ENCODE results near the gene PPP3R1. TPM values are rescaled to one million over a fixed set of nuclear protein-coding genes. Genes with fewer than 3 reads are reported as not detected.

PPP3R1 gene
- total and polyA plus RNA-seq, 9 of the 15 experiments (the other 6 are each of a cell fraction or from before 2014, with no cell fraction given) = 3.7 to 70.0 (median 24.8) TPM

DNA sequence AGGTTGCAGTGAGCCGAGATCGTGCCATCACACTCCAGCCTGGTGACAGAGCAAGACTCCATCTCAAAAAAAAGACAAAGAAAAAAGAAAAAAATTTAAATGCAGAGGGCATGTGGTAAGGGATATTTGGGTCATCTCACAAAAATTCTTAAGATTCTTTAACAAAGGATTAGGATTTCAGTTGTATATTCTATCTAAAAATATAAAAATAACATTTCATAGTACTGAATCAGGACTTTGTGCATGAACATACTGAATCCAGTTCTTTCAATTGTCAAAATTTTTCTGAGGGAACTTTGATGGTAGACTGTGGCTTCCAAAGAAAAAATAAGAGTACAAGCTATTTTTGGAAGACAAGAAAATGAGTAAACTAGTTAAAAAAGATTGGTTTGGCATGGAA, 6.5 kb upstream of the PPP3R1 start (continued):
- TF ChIP-seq CTCF (IDR thresholded peaks at IDR 0.05 in 2 of 3, conservative IDR thresholded peaks at IDR 0.05 in 1 of 3; ENCODE audit: insufficient read depth in 2 of 3, low read depth in 1 of 3, low read length in 3 of 3) (no peak), MTA2 (IDR thresholded peaks at IDR 0.05; ENCODE audit: low read depth) (no peak), STAT5B (CRISPR knock-in tag; IDR thresholded peaks at IDR 0.05) (no peak)
- TF ChIP-seq, protein P1, sequence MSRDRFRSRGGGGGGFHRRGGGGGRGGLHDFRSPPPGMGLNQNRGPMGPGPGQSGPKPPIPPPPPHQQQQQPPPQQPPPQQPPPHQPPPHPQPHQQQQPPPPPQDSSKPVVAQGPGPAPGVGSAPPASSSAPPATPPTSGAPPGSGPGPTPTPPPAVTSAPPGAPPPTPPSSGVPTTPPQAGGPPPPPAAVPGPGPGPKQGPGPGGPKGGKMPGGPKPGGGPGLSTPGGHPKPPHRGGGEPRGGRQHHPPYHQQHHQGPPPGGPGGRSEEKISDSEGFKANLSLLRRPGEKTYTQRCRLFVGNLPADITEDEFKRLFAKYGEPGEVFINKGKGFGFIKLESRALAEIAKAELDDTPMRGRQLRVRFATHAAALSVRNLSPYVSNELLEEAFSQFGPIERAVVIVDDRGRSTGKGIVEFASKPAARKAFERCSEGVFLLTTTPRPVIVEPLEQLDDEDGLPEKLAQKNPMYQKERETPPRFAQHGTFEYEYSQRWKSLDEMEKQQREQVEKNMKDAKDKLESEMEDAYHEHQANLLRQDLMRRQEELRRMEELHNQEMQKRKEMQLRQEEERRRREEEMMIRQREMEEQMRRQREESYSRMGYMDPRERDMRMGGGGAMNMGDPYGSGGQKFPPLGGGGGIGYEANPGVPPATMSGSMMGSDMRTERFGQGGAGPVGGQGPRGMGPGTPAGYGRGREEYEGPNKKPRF (IDR thresholded peaks at IDR 0.05; ENCODE audit: low read depth, low read length) = no peak
- TF ChIP-seq, protein P2, sequence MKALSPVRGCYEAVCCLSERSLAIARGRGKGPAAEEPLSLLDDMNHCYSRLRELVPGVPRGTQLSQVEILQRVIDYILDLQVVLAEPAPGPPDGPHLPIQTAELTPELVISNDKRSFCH (CRISPR knock-in tag; IDR thresholded peaks at IDR 0.05) = no peak
- TF ChIP-seq, protein P2 (tag; IDR thresholded peaks at IDR 0.05) = no peak

DNA sequence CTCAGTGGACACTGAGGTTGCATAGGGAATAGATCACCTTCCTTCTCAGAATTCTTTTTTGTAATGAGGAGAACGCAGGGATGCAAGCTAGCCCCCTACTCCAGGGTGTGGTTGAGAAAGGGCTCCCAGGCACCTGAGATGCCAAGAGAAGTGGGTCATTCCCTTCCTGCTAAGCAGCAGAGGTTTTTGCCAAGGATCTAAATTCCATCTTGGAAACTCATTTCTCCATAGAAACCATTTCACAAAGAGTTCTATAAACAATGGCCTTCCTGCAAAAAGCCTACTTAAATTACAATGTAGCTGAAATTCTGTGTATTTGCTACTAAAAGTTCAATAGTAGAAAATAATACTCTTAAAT, 3.7 kb upstream of the PPP3R1 start:
- FAIRE-seq (no peak), ATAC-seq (no peak), DNase-seq (ENCODE audit: extremely low read depth in 1 of 4, low spot score in 3 of 4) (no peak)
- Histone ChIP-seq H3K79me2 (ENCODE audit: control insufficient read depth, insufficient read depth, low read length) (peaks cover 34% of the 10 kb centered on the region), H3K4me1 (replicated peaks in 1 of 2; ENCODE audit: control insufficient read depth in 2 of 2, insufficient read depth in 2 of 2, low read length in 2 of 2) (peaks cover 4 to 15% of the 10 kb centered on the region in 2 experiments; a peak in 4 of 5 replicates), H3K4me2 (ENCODE audit: insufficient read depth, low read length) (no peak overlapping the region), H3K36me3 (ENCODE audit: control insufficient read depth, insufficient read depth, low read length) (no peaks in the 10 kb centered on the region), H3K9me1 (ENCODE audit: control insufficient read depth, insufficient read depth, low read length) (no peaks in the 10 kb centered on the region), H3K9me3 (replicated peaks; ENCODE audit: control insufficient read depth, insufficient read depth, low read depth, low read length) (no peaks in the 10 kb centered on the region), H3K27me3 (ENCODE audit: control insufficient read depth in 2 of 2, insufficient read depth in 2 of 2, low read length in 2 of 2) (no peaks in the 10 kb centered on the region), H2AFZ (ENCODE audit: low read depth, low read length) (no peak overlapping the region), H3K4me3 (no peak overlapping the region), H3K27ac (ENCODE audit: extremely low read depth, low read depth, low read length) (no peak overlapping the region), H4K20me1 (replicated peaks; ENCODE audit: control insufficient read depth, insufficient read depth, low read length) (0 out of 2 replicates have a peak, but pooled peaks cover 1% of the 10 kb centered on the region), H3K9ac (ENCODE audit: insufficient read depth in 1 of 2, low read depth in 2 of 2, low read length in 2 of 2) (no peak overlapping the region)
- POLR2A ChIA-PET = no interaction called here
- no TSS peak for BruUV-seq (replicated peaks)
- intact Hi-C loops (cut with micrococcal nuclease) (no loop called here), in situ Hi-C loops (cut with MboI) (no loop called here)
- 93% methylated on average over 1 of the region's 1 CpG for WGBS (ENCODE audit: insufficient coverage, low coverage, missing lambda C conversion rate)
- CTCF ChIA-PET (ENCODE audit: low intra/inter-chr PET ratio) = no interaction called here
- no peak for TF ChIP-seq SMAD2 (IDR thresholded peaks at IDR 0.05; ENCODE audit: low read depth, low read length)
- no peak for TF ChIP-seq RCOR1 (IDR thresholded peaks at IDR 0.05; ENCODE audit: borderline replicate concordance in 1 of 2, low read depth in 2 of 2, low read length in 2 of 2)
- TF ChIP-seq CLOCK (CRISPR knock-in tag; IDR thresholded peaks at IDR 0.05; ENCODE audit: borderline replicate concordance) = no peak
- no peak for TF ChIP-seq TCFL5 (CRISPR knock-in tag; conservative IDR thresholded peaks at IDR 0.05)
- TF ChIP-seq, protein P3, sequence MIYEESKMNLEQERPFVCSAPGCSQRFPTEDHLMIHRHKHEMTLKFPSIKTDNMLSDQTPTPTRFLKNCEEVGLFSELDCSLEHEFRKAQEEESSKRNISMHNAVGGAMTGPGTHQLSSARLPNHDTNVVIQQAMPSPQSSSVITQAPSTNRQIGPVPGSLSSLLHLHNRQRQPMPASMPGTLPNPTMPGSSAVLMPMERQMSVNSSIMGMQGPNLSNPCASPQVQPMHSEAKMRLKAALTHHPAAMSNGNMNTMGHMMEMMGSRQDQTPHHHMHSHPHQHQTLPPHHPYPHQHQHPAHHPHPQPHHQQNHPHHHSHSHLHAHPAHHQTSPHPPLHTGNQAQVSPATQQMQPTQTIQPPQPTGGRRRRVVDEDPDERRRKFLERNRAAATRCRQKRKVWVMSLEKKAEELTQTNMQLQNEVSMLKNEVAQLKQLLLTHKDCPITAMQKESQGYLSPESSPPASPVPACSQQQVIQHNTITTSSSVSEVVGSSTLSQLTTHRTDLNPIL (CRISPR knock-in tag; IDR thresholded peaks at IDR 0.05) = no peak
- TF ChIP-seq, protein P4, sequence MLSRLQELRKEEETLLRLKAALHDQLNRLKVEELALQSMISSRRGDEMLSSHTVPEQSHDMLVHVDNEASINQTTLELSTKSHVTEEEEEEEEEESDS (CRISPR knock-in tag; IDR thresholded peaks at IDR 0.05) = no peak

All from K562 (cell line).